Ascending aorta (tissue), 2 donors: ENCODE measurements around the gene BMX. TPM values are rescaled to one million over a fixed set of nuclear protein-coding genes. Genes with fewer than 3 reads are reported as not detected.

Experiments
- DNase-seq, 2 donors: peaks; one replicate each; pipeline ENCODE4 v3.0.0-alpha.2; 2019; ENCODE audit warnings: low spot score in 2 of 2
- H3K27ac ChIP-seq, 2 donors: fragments of 200-600 bp; sonication (generic); one replicate each; pipeline ENCODE4 v1.5.1; 2016 to 2017; ENCODE audit warnings: mild to moderate bottlenecking in 1 of 2
- H3K27me3 ChIP-seq: fragments of 200-600 bp; sonication (generic); one replicate; pipeline ENCODE4 v1.5.1; 2017
- H3K36me3 ChIP-seq, 2 donors: fragments of 200-600 bp; sonication (generic); one replicate each; pipeline ENCODE4 v1.5.1; 2016
- H3K4me1 ChIP-seq, 2 donors: fragments of 200-600 bp; sonication (generic); one replicate each; pipeline ENCODE4 v1.5.1; 2016 to 2017; ENCODE audit warnings: mild to moderate bottlenecking in 1 of 2
- H3K4me3 ChIP-seq, 2 donors: fragments of 200-600 bp; sonication (generic); one replicate each; pipeline ENCODE4 v1.5.1; 2016 to 2017; ENCODE audit warnings: mild to moderate bottlenecking in 1 of 2
- H3K9me3 ChIP-seq, 2 donors: fragments of 200-600 bp; sonication (generic); one replicate each; pipeline ENCODE4 v1.5.1; 2016
- intact Hi-C: fragments of 100-400 bp; cut with DNase I; formaldehyde crosslinking; loops from one replicate; pipeline ENCODE4 v1.15.1; 2023
- total RNA-seq: library from RNA; depleted of rRNA; stranded (reverse); fragments of >200 nt; gene quantifications from one replicate; pipeline ENCODE4 v1.1.0, GENCODE V29; 2016
- TF ChIP-seq, protein P1 (sequence below), 3 experiments: fragments of 200-600 bp in 2 of 3; fragments of 450-650 bp in 1 of 3; sonication (generic) in 2 of 3; IDR thresholded peaks; one replicate each; pipeline ENCODE4 v1.5.1; 2016 to 2019; ENCODE audit warnings: antibody characterized with exemption in 3 of 3, mild to moderate bottlenecking in 1 of 3, moderate library complexity in 1 of 3

BMX gene
- total RNA-seq, 1 donor from 2014 or later: 1.3 TPM

GRCh38 chrX:15505101-15505500 lies 4.5 kb downstream of the BMX start:
- Histone ChIP-seq H3K4me1 (no peaks in the 10 kb centered on the region), H3K9me3 (no peaks in the 10 kb centered on the region), H3K36me3 (no peaks in the 10 kb centered on the region), H3K4me3 (no peak overlapping the region), H3K27ac (no peak overlapping the region), H3K27me3 (no peaks in the 10 kb centered on the region)
- no peak for DNase-seq
- intact Hi-C loops: no loop called here
- TF ChIP-seq, protein P1, sequence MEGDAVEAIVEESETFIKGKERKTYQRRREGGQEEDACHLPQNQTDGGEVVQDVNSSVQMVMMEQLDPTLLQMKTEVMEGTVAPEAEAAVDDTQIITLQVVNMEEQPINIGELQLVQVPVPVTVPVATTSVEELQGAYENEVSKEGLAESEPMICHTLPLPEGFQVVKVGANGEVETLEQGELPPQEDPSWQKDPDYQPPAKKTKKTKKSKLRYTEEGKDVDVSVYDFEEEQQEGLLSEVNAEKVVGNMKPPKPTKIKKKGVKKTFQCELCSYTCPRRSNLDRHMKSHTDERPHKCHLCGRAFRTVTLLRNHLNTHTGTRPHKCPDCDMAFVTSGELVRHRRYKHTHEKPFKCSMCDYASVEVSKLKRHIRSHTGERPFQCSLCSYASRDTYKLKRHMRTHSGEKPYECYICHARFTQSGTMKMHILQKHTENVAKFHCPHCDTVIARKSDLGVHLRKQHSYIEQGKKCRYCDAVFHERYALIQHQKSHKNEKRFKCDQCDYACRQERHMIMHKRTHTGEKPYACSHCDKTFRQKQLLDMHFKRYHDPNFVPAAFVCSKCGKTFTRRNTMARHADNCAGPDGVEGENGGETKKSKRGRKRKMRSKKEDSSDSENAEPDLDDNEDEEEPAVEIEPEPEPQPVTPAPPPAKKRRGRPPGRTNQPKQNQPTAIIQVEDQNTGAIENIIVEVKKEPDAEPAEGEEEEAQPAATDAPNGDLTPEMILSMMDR (IDR thresholded peaks at IDR 0.05): no peak

DNA sequence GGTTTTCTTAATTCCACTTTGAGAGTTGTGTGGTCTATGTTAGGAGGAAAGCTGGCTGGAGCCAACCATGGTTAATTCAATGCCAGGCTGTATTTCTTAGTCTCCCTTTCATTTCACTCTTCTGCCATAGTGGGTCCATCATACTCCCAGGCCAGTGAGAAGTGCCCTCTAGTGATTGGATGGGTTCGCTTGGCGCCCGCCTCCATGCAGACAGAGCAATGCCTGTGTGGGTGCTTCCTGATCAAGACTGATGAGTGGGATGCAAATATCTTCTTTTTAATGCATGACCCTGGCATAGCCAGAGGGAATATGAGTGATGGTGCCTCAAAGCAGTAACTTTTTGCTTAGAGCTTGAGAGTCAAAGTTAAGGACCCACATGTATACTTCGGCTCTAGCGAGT lies 6.4 kb downstream of the BMX start:
- no peaks in the 10 kb centered on the region for H3K27me3 ChIP-seq
- no peak overlapping the region for H3K27ac ChIP-seq
- no peaks in the 10 kb centered on the region for H3K9me3 ChIP-seq
- TF ChIP-seq, protein P1 (IDR thresholded peaks at IDR 0.05): no peak
- intact Hi-C loops: no loop called here
- no peaks in the 10 kb centered on the region for H3K36me3 ChIP-seq
- no peak for DNase-seq
- no peaks in the 10 kb centered on the region for H3K4me1 ChIP-seq
- H3K4me3 ChIP-seq: no peak overlapping the region

DNA sequence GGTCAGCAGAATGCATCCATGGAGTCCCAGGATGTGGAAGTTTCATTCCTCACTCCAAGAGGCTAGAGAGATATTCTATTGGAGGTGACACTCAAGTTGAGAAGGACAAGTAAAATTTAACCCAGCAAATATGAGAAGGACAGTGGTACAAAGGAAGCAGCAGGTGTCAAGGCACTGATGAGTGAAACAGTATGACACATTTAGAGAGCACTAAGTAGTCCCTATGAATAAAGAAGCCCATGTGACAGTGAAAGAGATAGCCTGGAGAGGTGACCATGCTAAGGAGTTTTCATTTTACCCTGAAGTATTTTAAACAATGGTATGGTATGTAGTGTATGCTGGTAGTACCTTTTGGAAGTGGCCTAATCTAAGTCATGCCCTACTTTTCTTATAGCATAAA lies 9.2 kb downstream of the BMX start:
- TF ChIP-seq, protein P1 (IDR thresholded peaks at IDR 0.05): no peak
- no peaks in the 10 kb centered on the region for H3K9me3 ChIP-seq
- H3K36me3 ChIP-seq: no peaks in the 10 kb centered on the region
- no peak overlapping the region for H3K4me3 ChIP-seq
- no peaks in the 10 kb centered on the region for H3K4me1 ChIP-seq
- intact Hi-C loops: no loop called here
- no peak for DNase-seq
- no peak overlapping the region for H3K27ac ChIP-seq
- H3K27me3 ChIP-seq: no peaks in the 10 kb centered on the region

DNA sequence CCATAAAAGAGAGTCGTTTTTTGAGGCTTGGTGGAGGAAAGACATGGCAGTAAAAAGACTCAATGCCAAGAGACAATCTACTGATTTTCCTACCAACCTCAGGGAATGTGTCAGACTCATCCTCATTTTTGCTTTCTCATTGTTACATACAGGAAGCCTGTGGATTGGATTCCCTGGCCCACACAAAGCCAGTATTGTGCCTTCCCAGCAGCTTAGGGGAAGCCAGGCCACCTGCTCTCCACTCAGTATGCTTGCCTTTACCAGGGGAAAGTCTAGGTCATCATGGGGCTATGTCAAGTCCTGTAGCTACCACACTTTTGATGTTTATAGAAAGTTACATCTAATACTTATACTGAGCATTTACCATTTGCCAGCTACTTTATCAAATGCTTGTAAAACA lies 11.0 kb downstream of the BMX start:
- TF ChIP-seq, protein P1 (IDR thresholded peaks at IDR 0.05): no peak
- no peaks in the 10 kb centered on the region for H3K27me3 ChIP-seq
- no peaks in the 10 kb centered on the region for H3K4me1 ChIP-seq
- DNase-seq: no peak
- H3K9me3 ChIP-seq: no peaks in the 10 kb centered on the region
- no peak overlapping the region for H3K27ac ChIP-seq
- H3K36me3 ChIP-seq: no peaks in the 10 kb centered on the region
- no peak overlapping the region for H3K4me3 ChIP-seq
- intact Hi-C loops: no loop called here

- no peaks in the 10 kb centered on the region for H3K27me3 ChIP-seq
- no peak overlapping the region for H3K27ac ChIP-seq
- DNase-seq: no peak
- H3K4me1 ChIP-seq: no peaks in the 10 kb centered on the region
- no peaks in the 10 kb centered on the region for H3K9me3 ChIP-seq
- H3K36me3 ChIP-seq: no peaks in the 10 kb centered on the region
- TF ChIP-seq, protein P1 (IDR thresholded peaks at IDR 0.05): no peak
- intact Hi-C loops: no loop called here
- no peak overlapping the region for H3K4me3 ChIP-seq
These were observed 11.9 kb downstream of the BMX start for GRCh38 chrX:15512401-15512965.

- Histone ChIP-seq H3K9me3 (no peaks in the 10 kb centered on the region), H3K27me3 (no peaks in the 10 kb centered on the region), H3K4me3 (no peak overlapping the region), H3K36me3 (no peaks in the 10 kb centered on the region), H3K27ac (no peak overlapping the region), H3K4me1 (no peaks in the 10 kb centered on the region)
- TF ChIP-seq, protein P1 (IDR thresholded peaks at IDR 0.05): no peak
- intact Hi-C loops: no loop called here
- DNase-seq: no peak
These were observed 13.7 kb downstream of the BMX start for GRCh38 chrX:15514279-15514678.
